ENCODE measurements around the gene ASAP3.

Gene ASAP3

DNA sequence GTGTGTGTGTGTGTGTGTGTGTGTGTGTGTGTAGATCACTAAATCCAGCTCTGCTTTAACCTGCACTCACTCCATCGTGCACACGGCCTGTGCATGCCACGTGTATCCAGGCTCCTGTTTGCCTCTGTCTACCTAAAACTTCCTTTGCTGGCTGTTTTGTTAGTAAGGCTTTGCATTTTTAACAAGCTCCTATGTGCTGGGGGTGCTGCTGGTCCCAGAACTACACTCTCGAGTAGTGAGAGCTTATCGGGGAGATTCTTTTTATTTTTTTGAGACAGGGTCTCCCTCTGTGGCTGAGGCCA lies 58.8 kb downstream of the ASAP3 start:
- FAIRE-seq (no peak), DNase-seq (ENCODE audit: insufficient read length, low spot score) (no peak)

DNA sequence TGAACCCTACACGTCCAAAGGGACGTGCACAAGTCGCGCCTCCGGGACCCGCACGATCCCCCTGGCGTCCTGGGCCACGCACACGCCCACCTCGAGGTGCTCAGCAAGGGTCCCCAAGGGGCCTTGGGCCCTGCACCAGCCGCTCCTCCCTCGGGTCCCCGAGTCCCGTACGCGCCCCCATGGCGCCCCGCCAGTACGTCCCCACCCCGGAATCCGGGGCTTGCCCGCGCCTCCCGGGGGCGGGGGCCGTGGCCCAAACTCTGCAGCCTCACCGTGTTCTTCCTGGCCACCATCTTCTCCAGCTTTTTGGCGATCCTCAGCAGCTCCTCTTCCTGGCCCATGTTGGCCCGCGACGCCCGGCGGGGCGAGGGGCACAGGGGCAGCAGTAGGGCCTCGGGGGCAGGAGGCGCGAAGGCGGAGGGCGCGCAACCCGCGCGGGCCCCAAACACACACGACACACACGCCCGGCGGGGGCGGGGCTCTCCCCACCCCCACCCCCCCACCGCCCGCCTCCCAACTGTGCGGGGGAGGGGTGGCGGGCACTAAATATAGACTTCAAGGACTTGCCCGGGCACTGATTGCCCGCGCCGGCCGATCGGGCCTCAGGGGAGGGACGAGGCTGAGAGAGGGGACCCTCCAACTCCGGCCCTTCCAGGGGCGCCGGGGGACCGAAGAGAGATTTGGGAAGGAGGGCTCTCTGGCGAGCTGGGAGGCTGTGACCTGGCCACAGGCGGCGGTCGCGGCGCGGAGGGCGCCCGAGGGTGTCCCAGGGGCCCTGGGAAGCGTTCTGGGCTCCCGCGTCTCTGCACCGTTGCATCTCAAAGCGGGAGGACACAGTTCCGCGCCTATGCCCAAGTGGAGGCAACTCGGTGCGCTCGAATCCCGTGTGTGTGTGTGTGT lies 59.4 kb downstream of the ASAP3 start, which contains the start of gene TCEA3:
Gene TCEA3 (minus strand): TSS at position 456 of the 900 bp plus-strand sequence. CDS start 115 bp downstream, at position 341.
- DNase-seq (ENCODE audit: insufficient read length, low spot score) (no peak), FAIRE-seq (no peak)

DNA sequence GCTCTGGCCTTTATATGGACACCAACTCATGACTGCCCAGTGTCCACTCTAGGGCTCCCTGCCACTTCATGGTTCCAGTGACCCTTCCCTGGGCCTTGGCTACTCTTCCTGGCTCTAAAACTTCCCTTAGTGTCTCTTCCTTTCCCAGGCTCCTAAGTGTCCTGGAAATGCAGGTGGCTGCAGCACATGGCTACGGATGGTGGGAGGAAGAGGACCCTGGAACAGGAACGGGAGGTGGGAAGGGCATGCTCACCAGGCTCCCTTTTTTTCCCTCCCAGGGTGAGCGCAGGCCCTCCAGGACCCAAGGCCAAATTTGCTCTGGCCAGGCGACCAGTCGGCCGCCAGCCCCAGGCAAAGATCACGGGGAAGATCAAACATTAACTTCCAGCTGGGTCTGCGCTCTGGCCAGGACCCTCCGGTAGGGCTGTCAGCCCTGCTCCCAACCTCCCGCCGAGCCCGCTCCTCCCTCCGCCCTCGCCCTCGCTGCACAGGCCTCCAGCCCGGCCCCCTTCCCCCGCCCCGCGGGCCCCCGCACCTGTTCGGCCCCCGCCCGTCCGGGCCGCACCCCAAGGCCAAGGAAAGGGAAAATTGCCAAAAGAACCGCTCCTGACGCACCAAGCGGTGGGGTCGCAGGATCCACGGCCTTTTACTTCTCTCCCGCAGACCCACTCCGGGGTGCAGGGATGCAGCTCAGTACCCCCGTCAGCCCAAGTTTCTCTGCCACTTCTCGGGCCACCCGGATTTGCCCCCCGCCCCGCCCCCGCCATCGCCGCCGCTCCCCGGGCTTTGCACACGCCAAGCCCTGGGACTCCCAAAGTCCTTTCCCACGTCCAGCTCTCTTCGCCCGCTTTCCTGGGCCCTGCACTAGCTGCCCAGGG lies 60.3 kb downstream of the ASAP3 start:
- DNase-seq (ENCODE audit: insufficient read length, low spot score) (no peak), FAIRE-seq (no peak)

DNA sequence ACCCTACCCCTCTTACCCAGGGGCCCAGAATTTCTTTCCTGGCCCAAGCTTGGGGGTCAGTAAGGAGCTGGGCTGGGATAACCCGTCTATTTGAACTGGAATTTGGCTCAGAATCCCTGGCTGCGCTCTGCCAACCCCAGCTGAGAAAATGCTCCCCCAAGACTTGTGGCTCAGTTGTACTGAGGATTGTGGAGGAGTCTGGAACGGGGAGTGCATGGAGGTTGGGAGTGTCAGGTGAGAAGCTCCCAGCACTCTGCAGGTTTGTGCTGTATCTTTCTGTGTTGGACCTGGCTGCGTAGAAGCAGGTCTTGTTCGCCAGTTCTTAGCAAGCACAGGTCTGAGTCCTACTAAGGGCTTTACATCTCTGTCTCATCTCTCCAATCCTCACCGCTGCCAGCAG lies 61.0 kb downstream of the ASAP3 start:
- FAIRE-seq, result no peak
- no peak for DNase-seq (ENCODE audit: insufficient read length, low spot score)

DNA sequence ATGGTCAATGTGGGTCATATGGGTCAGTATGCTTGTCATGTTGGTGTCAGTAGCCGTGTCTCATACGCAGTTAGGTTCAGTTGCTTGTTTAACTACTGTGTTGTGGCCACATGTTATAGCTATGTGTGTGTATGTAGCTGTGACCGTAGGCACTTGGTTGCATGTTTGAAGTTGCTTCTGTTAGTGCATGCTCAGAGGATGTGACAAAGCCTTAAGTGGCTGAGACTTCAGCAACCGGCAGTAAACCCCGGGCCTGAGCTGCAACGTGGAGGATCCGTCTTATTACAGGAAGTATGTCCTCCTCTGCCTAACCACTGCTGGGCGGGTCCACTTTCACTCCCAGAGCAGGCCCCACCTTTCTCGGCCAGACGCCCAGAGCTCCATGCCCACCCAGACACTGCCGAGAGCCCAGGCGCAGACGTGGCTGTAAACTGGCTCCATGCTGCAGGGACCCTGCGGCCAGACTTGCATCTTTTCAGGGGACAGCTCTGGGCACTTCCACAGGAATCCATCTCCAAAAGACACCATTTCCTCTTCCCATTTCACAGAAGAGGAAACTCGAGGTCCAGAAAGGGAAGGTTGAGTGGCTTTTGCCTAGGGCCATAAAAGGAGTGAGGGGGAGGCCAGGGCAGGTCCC lies 61.6 kb downstream of the ASAP3 start:
- peak; percentile 62 for DNase-seq (ENCODE audit: insufficient read length, low spot score)
- peak; percentile 4 for FAIRE-seq

DNA sequence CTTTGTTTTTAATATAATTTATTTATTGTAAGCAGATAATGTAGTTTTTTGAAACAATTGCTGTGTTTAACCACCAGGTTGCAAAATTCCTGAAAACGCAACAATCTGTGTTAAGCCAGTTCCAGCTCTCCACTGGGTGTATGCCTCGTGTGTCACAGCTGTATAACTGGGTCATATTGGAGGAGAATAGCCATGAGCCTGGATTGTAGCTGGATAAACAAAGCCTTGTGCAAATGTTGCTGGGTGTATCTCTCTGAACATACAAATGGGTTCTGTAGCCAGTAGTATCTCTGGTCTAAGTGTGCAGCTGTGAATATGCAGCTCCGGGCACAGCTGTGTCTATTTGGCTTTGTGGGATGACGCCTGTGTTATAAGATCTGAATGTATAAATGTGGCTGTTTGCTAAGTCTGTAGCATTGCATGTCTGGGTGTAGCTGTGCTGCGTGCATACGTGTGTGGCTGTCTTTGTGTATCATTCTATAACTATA lies 62.2 kb downstream of the ASAP3 start:
- DNase-seq (ENCODE audit: insufficient read length, low spot score) (no peak), FAIRE-seq (no peak)

DNA sequence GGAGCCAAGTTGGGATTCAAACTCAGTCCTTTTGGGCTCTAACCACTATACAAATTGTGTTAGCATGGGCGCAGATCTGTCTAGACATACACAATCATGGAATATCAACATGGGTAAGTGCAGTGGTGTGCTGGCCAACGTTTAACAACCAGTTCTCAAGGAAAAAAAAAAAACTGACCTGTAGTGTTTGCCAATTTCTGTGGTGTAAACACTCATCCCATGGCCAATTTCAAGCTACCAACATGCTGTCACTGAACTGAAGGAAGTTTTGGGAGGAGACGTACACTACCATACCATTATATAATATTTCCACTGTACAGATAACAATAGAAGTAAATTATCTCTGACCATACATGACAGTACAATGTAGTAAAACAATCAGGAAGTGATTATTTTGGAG lies 62.6 kb downstream of the ASAP3 start:
- DNase-seq (ENCODE audit: insufficient read length, low spot score) (no peak), FAIRE-seq (no peak)

DNA sequence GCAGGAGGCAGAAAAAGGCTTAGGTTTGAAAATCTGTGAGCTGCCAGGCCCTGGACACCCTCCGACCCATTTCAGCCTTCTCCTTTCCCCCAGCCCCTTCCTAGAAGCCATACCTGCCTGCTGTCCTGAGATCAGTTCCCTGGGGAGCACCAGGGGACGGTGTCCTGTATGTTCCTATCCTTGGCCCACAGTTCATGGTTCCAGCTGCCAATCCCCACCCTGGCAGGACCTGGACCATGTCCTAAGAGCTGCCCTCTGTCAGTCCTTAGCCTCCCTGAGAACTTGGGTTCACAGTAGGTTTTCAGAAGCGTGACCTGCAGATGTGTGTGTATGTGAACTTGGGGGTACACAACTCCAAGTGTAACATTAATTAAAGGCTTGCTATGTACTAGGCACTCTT lies 63.2 kb downstream of the ASAP3 start:
- FAIRE-seq (no peak), DNase-seq (ENCODE audit: insufficient read length, low spot score) (no peak)

DNA sequence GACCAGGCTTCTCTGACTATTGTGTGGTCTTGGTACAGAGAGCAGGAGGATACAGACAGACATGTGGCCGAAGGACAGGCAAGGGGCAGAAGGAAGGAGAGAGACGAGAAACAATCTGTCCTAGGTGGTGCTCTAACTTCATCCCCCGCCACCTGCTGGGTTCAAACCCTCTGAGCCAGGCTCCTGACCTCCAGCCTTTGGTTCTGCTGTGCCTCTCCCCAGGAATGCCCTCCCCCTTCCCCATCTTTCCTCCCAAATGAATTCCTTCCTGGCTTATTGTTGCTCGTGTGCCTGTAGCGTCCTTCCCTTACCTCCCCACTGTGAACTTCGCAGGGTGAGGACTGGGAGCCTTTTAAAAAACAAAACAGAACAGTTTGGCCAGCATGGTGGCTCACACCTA lies 64.8 kb downstream of the ASAP3 start:
- FAIRE-seq, result no peak

DNA sequence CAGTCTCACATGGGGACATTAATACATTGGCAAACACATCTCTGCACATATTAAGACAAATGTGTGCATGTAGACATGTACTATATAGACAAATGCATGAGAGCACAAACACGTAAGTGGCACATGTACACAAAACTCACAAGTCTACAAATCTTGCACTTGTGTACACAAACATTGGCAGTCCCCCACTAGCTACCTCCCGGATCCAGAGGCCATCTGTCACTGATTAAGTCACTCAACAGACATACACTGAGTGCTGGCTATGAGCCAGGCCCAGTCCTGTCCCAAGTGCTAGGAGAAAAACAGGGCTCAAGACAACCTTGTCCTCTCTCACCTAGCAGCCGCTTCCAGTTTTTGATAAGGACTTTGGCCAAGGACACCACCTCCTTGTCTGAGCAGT lies 66.4 kb downstream of the ASAP3 start:
- DNase-seq (ENCODE audit: insufficient read length, low spot score) (no peak), FAIRE-seq (no peak)

More for the DNA sequence above, 64.8 kb downstream of the ASAP3 start:
- DNase-seq (ENCODE audit: insufficient read length, low spot score), result no peak

DNA sequence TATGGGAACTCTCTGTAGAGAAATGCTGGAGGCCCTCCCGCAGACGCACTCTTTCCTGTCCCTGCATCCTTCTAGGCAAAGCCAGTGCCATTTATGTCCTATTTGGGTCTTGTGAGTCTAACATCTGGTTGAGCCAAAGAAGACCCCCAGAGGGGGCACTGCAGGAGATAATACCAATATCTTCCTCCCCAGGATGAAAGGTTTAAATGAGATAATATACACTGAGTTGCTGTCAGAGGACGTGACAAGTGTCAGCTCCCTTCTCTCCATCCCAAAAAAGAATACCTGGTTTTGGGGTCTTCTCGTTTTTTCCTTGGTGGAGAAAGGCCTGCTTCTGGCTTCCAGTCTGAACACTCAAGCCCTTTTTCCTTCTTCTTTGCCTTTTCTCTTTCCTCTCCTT lies 67.0 kb downstream of the ASAP3 start:
- FAIRE-seq (no peak), DNase-seq (ENCODE audit: insufficient read length, low spot score) (no peak)

DNA sequence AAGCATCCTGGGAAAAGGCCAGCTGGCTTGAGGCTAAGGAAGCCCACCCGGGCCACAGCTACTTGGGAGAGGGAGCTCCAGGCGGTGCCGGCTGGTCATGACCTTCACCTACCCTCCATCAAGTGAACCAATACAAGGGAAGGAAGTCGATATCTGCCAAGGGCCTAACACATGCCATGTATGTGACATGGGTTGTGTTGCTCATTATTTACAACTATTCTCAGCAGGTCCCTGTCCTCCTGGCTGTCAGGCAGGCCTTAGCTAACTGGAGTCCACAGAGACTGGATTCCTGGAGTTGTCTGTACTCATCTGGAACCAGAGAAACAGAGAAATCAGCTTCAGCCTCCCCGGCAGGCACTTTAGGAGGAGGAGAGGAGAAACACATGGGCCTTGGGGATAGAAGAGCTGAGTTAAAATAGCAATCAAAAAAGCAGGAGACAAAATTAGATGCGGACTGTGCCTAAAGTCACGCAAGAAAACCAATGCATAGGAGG lies 75.1 kb downstream of the ASAP3 start:
- no peak for DNase-seq (ENCODE audit: insufficient read length, low spot score)
- FAIRE-seq, result no peak

DNA sequence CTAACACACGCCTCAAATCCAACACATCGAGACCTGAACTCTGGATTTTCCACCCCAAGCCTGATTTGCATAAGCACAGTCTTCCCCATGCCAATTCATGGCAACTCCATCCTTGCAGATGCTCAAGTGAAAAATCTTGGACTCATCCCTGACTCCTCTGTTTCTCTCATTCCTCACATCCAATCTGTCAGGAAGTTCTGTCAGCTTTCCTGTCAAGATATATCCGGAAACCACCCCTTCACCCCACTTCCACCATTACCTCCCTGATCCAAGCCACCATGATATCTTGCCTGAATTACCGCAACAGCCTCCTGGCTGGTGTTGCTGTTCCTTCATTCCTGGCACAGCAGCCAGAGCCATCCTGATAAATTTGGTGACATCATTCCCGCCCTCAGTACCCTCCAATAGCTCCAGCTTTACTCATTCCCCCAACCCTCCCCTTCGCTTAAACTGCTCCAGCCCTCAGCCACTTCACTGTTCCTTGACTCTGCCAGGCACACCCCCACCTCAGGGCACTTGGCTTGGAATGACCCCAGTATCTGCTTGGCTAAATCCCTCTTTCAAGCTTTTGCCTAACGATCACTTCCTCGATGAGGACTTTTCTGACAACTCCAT lies 76.9 kb downstream of the ASAP3 start:
- DNase-seq (ENCODE audit: insufficient read length, low spot score) (no peak), FAIRE-seq (no peak)

DNA sequence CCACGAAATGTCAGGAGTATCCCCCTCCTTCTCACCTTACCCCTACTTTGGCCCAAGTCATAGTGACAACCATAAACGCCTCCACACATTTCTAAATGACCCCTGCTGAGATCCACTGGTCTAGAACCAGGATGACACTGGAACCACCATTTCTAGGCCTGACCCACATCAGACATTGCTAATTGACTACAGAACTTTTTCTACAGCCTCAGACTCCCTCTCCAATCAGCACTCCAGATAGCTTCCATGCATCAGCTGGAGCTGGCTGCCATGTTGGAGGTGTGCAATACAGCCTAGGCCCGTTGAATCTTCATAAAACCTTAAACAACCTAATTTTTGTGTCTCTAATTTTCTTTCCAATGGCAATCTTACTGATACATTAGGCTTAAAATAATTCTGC lies 78.0 kb downstream of the ASAP3 start:
- no peak for FAIRE-seq
- DNase-seq (ENCODE audit: insufficient read length, low spot score), result no peak

DNA sequence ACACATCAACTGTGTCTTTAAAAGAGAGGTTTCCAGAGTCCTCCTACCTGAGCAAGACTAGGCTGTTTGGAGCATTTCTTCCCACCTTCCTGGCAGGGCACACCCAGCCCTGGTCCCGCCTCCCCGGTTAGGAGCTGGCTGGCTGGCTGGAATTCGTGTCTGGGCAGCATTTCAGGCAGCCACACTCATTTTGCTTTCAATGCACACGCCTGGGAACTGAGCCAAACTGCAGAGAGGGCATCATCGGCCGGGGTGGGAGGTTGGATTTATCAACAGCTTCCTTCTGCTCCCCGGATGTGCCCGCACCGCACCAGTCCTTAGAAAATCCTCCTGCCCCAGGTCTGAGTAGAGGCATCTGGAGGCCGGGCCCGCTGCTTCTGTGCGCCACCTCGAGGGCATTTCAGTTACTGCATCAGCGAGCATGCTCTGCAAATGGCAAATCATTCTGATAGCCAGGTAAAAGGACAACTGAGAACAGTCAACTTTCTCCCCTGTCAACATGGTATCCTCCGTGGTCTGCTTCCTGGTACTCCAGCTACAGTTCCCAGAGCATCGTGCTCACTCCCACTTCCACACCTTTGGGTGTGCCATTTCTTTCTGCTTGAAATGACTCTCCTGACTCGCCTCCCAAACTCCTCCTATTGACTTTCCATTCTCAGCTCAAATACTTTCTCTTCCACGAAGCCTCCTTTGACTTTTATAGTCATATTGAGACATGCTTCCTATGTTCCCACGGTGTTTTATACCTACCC lies 80.1 kb downstream of the ASAP3 start:
- peak; percentile 86 for FAIRE-seq
- peak; percentile 91 for DNase-seq (ENCODE audit: insufficient read length, low spot score)

DNA sequence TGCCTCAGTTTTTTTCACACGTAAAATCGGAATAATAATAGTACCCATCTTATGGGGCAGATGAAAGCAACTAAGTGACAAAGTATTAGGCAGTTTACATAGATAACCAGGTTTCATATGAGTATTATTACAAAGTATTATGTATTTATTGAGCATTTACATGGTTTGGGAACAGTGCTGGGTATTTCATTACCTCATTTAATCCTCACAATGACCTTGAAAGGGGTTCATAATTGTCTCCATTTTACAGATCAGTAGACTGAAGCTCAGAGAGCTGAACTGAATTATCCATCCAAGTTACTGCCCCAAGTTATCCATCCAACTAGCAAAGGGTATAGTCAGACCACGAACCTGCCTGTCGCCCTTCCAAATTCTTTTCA lies 80.6 kb downstream of the ASAP3 start:
- DNase-seq (ENCODE audit: insufficient read length, low spot score) (no peak), FAIRE-seq (no peak)

DNA sequence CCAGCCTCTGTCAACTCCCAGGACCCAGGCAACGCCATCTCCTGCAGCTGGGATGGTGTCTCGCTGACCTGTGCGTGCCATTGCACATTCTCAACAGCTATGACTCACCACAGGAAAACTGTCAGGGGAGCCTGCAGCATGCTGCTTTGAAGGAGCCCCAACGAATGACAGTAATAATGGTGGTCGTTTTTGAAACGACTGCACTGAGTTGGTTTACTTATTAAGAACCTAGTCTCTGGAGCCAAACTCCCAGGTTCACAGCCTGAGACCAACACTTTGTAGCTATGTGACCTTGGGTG lies 81.0 kb downstream of the ASAP3 start:
- FAIRE-seq, result peak; percentile 78
- peak; percentile 84 for DNase-seq (ENCODE audit: insufficient read length, low spot score)

DNA sequence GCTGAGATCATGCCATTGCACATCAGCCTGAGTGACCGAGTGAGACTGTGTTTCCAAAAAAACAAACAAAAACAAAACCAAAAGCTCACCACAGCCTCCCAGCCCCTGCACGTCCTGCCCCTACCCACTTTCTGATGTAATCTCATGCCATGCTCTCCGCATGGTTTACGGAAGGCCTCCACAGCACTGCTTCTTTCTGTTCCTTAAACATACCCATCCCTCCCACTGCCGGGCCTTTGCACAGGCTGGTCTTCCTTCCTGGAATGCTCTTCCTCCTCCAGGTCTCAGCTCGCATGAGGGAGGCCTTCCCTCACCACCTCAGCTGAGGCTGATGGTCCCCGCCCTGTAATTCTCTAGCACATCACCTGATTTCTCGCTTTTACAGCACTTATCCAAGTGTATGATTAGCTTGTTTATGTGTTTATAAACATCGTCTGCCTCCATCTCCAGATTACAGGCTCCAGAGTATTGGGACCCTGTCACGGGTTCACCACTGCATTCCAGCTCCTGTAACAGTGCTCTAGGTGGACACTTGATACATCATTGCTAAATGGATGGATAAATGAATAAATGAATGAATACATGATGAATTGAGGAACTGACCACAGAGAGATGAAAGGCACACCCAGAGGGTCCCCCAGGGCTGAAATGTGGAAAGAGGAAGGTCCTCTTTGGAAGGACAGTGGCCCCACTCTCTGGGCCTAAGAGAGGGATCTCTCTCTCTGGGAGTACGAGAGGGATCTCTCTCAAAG lies 81.5 kb downstream of the ASAP3 start:
- no peak for FAIRE-seq
- no peak for DNase-seq (ENCODE audit: insufficient read length, low spot score)

DNA sequence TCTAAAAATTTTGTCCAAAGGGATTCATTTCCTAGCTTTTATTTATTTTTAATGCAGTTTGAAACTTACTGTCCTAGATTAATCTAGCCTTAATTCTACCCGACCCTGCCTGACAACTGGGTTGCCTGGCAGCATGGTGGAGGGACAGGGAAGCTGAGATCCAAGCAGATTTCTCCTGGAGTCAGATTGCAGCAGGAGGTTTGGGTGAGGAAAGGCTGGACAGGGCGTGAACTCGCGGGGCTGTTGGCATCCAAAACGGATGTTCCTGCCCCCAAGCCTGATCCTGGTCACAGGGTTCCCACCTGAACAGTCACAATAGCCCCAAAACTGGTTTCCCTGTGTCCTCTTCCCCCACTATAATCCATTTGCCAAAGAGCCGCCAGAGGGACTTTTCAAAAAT lies 82.7 kb downstream of the ASAP3 start:
- FAIRE-seq, result no peak
- no peak for DNase-seq (ENCODE audit: insufficient read length, low spot score)

All from HTR-8/SVneo (cell line).